Measurements from ENCODE around the gene WTAP.

Gene WTAP

DNA sequence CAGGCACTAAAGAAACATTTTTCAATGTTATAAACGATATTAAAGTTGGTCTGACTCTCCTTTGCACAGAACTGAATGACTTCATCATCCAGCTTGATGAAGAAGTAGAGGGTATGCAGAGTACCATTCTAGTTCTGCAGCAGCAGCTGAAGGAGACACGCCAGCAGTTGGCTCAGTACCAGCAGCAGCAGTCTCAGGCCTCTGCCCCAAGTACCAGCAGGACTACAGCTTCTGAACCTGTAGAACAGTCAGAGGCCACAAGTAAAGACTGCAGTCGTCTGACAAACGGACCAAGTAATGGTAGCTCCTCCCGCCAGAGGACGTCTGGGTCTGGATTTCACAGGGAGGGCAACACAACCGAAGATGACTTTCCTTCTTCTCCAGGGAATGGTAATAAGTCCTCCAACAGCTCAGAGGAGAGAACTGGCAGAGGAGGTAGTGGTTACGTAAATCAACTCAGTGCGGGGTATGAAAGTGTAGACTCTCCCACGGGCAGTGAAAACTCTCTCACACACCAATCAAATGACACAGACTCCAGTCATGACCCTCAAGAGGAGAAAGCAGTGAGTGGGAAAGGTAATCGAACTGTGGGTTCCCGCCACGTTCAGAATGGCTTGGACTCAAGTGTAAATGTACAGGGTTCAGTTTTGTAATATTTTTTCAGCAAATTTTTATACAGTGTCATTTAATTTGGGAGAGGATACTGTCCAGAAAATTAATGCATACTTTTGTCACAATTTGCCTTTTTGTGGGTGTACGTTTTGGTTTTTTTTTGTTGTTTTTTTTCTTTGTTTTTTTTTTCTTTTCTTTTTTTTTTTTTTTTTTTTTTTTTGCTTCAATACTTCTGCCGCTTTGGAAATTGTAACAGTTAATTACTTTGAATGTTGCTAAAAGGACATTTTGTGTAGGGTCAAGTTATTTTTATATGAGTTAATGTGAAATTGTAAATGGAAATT lies 27.9 kb downstream of the WTAP start:
- DNase-seq (ENCODE audit: low spot score): no peak
- Mint-ChIP-seq H3K27ac (peak overlapping the region; percentile 62), H3K4me3 (no peak overlapping the region), H3K9me3 (no peaks in the 10 kb centered on the region), H3K27me3 (ENCODE audit: low read depth) (no peaks in the 10 kb centered on the region), H3K36me3 (ENCODE audit: low read depth) (peaks cover 55% of the 10 kb centered on the region), H3K4me1 (ENCODE audit: low read depth) (peaks cover 19% of the 10 kb centered on the region)

DNA sequence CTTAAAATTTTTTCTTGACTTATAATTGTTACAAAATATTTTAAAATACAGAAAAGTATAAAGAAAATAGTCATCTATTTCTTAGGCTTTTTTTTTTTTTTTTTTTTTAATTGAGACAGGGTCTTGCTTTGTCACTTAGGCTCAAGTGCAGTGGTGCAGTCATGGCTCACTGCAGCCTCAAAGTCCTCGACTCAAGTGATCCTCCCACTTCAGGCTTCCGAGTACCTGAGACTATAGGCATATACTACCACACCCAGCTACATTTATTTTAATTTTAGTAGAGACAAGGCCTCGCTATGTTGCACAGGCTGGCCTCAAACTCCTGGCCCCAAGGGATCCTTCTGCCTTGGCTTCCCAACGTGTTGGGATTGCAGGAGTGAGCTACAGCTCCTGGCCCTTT lies 29.2 kb downstream of the WTAP start:
- Mint-ChIP-seq H3K36me3 (ENCODE audit: low read depth) (peaks cover 61% of the 10 kb centered on the region), H3K4me3 (no peak overlapping the region), H3K27ac (no peak overlapping the region), H3K27me3 (ENCODE audit: low read depth) (no peaks in the 10 kb centered on the region), H3K9me3 (no peaks in the 10 kb centered on the region), H3K4me1 (ENCODE audit: low read depth) (peaks cover 30% of the 10 kb centered on the region)
- DNase-seq (ENCODE audit: low spot score): no peak

DNA sequence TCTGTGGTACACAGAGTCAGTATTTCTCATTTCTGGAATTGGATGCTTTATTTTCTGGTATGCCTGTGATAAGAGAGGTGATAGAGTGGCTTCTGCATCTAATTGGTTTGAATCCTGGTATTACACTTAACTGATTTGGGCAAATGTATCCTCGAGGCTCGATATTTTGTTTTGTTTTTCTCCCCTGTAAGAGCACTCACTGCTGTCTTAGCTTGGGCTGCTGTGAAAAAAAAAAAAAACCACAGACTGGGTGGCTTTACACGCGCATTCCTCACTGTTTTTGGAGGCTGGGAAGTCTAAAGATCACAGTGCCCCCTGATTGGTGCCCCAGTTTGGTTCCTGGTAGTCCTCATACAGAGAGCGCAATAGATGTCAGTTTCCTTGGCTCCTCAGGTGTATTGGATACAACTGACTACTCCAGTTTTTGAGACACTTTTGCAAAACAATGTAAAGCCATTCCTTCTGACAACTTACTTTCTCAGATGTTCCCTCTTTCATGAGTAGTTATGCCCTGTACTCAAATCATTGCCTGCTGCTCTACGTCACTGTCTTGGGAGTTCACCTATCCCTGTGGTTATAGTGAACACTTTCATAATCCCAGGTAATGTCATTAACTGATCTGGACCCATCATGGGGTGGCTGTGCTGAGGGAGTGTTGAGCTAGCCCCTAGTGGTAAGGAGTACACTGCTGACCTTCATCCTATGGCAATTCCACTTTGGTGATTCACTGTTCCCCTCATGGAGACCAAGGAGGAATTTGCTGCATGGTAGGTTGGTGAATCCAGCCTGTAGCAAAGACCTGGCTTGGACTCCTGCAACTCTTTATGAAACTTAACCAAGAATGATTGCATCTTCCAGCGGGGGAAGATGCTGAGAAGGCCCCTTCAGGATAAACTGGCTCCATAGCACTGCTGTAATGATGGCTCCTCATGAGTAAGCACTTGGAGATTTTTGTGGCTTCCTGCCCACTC lies 31.0 kb downstream of the WTAP start:
- no peak for DNase-seq (ENCODE audit: low spot score)
- no peaks in the 10 kb centered on the region for H3K9me3 Mint-ChIP-seq
- peak overlapping the region; percentile 23 for H3K27ac Mint-ChIP-seq
- H3K4me1 Mint-ChIP-seq (ENCODE audit: low read depth): peaks cover 35% of the 10 kb centered on the region
- no peaks in the 10 kb centered on the region for H3K27me3 Mint-ChIP-seq (ENCODE audit: low read depth)
- no peak overlapping the region for H3K4me3 Mint-ChIP-seq
- peaks cover 58% of the 10 kb centered on the region for H3K36me3 Mint-ChIP-seq (ENCODE audit: low read depth)

DNA sequence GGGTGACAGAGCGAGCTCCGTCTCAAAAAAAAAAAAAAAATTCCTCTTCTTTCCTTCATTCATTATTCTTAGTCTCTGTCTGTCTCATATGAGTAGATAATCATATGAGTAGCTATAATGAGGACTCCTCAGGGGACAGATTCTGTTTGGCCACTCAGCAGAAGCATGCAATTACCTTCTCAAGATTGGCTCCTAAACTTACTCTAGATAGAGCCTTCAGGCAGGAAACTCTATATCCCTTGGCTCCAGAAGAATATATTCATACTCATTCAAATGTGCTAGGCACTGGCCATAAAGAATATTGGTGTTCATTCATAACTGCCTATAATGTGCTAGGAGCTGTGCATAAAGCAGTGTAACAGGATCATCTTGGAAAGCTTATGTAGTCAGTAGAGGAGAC lies 32.3 kb downstream of the WTAP start:
- peaks cover 59% of the 10 kb centered on the region for H3K36me3 Mint-ChIP-seq (ENCODE audit: low read depth)
- H3K4me1 Mint-ChIP-seq (ENCODE audit: low read depth): peaks cover 36% of the 10 kb centered on the region
- peak overlapping the region; percentile 12 for H3K4me3 Mint-ChIP-seq
- no peak for DNase-seq (ENCODE audit: low spot score)
- H3K27ac Mint-ChIP-seq: peak overlapping the region; percentile 44
- H3K9me3 Mint-ChIP-seq: no peaks in the 10 kb centered on the region
- no peaks in the 10 kb centered on the region for H3K27me3 Mint-ChIP-seq (ENCODE audit: low read depth)

DNA sequence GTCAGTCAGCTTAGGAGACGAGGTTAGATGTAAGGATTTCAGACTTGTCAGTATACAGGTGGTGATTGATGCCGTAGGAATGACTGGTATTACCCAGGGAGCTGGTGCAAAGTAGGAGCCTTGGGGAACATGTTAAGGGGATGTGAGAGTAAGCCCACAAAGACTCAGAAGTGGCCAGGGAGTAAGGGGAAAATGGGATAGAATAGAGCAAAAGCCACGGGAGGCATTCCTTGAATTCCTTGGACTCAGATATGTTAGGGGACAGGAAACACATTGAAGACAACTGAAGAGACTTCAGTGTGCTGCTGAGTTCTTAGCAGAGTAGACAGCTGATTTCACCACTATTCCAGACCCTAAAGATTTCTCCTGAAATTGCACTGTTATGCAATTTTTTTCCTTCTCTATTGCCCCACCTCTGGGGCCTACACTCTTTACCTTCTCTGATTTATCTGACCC lies 33.3 kb downstream of the WTAP start:
- Mint-ChIP-seq H3K27me3 (ENCODE audit: low read depth) (no peaks in the 10 kb centered on the region), H3K27ac (peak overlapping the region; percentile 98), H3K4me1 (ENCODE audit: low read depth) (peaks cover 38% of the 10 kb centered on the region), H3K36me3 (ENCODE audit: low read depth) (peaks cover 54% of the 10 kb centered on the region), H3K9me3 (no peaks in the 10 kb centered on the region), H3K4me3 (peak overlapping the region; percentile 90)
- no peak for DNase-seq (ENCODE audit: low spot score)

DNA sequence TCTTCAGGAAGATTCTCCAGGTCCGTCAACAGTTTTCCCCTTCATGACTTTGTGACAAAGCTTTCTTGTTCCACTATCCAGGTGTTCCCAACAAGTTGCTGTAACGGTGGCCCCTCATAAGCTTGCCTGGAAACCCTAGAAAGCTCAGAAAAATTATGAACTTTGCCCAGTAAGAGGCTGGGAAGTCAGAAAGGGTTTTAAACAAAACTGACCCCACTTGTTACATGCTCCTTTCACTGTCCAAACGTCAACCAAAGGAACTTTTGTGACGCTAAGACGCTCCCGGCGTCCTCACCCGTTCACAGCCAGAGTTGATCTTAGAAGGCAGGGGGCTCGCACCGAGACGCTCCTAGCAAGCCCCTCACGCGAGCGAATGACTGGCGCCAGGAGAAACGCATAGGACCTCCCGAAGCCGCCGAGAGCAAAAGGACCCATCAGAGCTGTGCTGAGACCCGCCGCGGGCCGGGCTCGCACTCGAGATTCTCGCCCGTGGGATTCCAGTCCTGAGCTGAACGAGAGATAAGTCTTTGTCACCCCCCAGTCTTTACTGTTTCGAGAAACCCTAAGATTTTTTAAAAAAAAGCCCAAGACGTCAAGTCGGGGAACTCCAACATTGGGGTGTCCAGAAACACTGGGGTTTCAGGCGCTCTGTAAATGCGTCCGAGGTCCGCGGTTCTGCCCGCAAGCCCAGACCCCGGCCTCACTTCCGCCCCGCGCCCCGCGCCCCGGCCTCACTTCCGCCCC lies 34.0 kb downstream of the WTAP start:
- H3K27me3 Mint-ChIP-seq (ENCODE audit: low read depth): no peaks in the 10 kb centered on the region
- no peak for DNase-seq (ENCODE audit: low spot score)
- peaks cover 42% of the 10 kb centered on the region for H3K4me1 Mint-ChIP-seq (ENCODE audit: low read depth)
- peak overlapping the region; percentile 90 for H3K4me3 Mint-ChIP-seq
- H3K27ac Mint-ChIP-seq: peak overlapping the region; percentile 98
- no peaks in the 10 kb centered on the region for H3K9me3 Mint-ChIP-seq
- H3K36me3 Mint-ChIP-seq (ENCODE audit: low read depth): peaks cover 52% of the 10 kb centered on the region

DNA sequence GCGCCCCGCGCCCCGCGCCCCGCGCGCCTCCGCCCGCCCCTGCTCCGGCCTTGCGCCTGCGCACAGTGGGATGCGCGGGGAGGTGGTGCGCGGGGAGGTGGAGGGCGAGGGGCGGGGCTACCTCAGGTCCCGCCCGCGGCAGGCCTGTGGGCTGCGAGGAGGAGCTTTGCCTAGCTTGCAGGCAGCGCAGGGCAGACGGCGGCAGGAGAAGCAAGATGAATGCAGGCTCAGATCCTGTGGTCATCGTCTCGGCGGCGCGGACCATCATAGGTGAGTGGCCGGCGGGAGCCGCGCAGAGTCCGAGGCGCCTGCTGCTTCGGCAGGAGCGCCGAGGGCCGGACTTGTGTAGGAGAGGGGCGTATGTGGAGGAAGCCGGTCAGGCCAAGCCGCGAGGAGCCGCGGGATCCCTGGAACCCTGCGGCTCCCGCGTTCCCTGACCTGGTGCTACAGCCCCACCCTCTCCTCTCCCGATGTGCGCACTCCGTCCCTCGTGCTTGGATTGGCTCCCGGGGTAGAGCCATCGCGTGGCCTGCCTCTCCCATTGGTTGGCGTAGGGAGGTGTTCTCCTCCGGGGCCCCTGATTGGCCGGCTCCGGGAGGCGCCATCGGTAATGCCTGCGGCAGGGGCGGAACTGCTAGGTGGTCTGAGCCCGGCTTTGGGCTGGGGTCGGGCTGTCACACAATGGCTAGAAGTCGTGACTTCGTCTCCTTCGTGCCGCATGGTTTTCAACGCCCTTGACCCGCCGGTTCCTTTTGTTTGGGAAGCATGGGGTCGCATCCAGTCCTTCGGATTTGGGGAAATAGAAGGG lies 34.8 kb downstream of the WTAP start, which contains the start of gene ACAT2:
ACAT2 (plus strand) TSS at position 173 of the 808 bp plus-strand sequence; CDS start at position 216, 43 bp downstream.
- DNase-seq (ENCODE audit: low spot score): peak; percentile 93
- Mint-ChIP-seq H3K4me1 (ENCODE audit: low read depth) (peaks cover 49% of the 10 kb centered on the region), H3K27ac (peak within 1 kb of the TSS; percentile 98), H3K27me3 (ENCODE audit: low read depth) (no peaks in the 10 kb centered on the region), H3K4me3 (peak within 1 kb of the TSS; percentile 95), H3K9me3 (no peaks in the 10 kb centered on the region), H3K36me3 (ENCODE audit: low read depth) (peaks cover 55% of the 10 kb centered on the region)

DNA sequence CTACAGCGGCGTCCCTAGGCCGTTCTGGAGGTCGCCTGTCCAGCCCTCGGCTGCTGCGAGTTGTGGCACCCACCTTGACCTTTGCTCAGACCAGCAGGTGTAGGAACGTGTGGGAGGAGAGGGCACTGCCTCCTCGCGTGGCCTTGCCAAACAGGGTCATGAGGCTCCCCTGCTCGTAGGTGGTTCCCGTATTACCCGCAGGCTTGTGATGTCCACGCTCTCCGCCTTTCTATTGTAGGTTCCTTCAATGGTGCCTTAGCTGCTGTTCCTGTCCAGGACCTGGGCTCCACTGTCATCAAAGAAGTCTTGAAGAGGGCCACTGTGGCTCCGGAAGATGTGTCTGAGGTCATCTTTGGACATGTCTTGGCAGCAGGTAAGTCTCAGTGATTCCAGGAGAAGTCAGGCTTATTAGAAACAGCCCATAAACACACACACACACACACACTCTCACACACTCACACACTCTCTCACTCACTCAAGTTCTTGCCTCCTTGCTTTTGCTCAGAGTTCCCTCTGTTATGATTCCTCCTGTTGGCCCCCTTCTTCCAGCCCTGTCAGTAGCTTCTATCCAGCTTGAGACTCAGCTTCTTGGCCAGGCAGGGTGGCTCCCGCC lies 35.5 kb downstream of the WTAP start:
- peak; percentile 24 for DNase-seq (ENCODE audit: low spot score)
- Mint-ChIP-seq H3K9me3 (no peaks in the 10 kb centered on the region), H3K27me3 (ENCODE audit: low read depth) (no peaks in the 10 kb centered on the region), H3K36me3 (ENCODE audit: low read depth) (peaks cover 59% of the 10 kb centered on the region), H3K4me3 (peak overlapping the region; percentile 95), H3K4me1 (ENCODE audit: low read depth) (peaks cover 52% of the 10 kb centered on the region), H3K27ac (peak overlapping the region; percentile 98)

DNA sequence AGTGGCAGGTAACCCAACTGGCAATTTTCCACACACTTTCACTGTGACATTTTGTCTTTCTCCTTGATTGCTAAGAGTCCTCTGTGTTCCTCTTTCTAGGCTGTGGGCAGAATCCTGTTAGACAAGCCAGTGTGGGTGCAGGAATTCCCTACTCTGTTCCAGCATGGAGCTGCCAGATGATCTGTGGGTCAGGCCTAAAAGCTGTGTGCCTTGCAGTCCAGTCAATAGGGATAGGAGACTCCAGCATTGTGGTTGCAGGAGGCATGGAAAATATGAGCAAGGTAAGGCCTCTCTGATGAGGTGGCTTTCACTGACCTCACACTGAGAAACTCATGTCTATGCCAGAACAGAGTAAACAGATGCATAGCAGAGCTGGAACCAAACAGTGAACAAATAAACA lies 39.6 kb downstream of the WTAP start:
- peaks cover 73% of the 10 kb centered on the region for H3K36me3 Mint-ChIP-seq (ENCODE audit: low read depth)
- H3K4me1 Mint-ChIP-seq (ENCODE audit: low read depth): peaks cover 36% of the 10 kb centered on the region
- DNase-seq (ENCODE audit: low spot score): no peak
- no peak overlapping the region for H3K4me3 Mint-ChIP-seq
- H3K27ac Mint-ChIP-seq: no peak overlapping the region
- H3K9me3 Mint-ChIP-seq: no peaks in the 10 kb centered on the region
- H3K27me3 Mint-ChIP-seq (ENCODE audit: low read depth): no peaks in the 10 kb centered on the region

DNA sequence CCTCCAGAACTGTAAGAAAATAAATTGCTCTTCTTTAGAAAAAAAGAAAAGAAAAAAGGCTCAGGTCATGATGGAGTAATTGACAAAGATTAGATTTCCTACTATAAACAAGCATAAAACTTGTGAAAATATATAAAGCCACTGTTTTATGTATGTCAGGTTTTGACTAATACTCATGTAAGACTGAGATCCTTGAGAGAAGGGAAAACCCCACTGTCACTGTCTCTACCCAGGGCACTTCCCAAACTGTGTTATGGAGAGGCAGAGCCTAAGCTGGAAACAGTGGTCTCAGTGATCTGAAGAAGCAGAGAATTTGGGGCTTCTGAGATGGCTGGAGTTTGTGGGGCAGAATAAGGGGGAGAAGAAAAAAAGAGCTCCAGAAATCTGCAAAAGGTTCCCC lies 42.2 kb downstream of the WTAP start:
- Mint-ChIP-seq H3K4me3 (no peak overlapping the region), H3K27ac (no peak overlapping the region), H3K9me3 (no peaks in the 10 kb centered on the region), H3K36me3 (ENCODE audit: low read depth) (peaks cover 74% of the 10 kb centered on the region), H3K4me1 (ENCODE audit: low read depth) (peaks cover 27% of the 10 kb centered on the region), H3K27me3 (ENCODE audit: low read depth) (no peaks in the 10 kb centered on the region)
- DNase-seq (ENCODE audit: low spot score): no peak

DNA sequence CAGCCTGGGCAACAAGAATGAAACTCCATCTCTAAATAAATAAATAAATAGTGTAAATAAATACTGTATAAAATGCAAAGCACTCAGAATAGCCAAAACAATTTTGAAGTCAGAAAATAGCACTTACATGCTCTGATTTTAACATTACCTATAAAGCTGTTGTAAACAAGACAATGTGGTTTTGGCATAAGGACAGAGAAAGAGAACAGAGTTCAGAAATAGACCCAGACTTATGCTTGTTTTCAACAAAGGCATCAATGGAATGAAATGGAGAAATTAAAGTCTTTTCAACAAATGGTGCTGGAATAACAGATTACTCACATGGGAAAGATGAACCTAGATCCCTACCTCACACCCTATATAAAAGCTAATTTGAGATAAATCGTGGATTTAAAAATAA lies 44.9 kb downstream of the WTAP start:
- Mint-ChIP-seq H3K36me3 (ENCODE audit: low read depth) (peaks cover 72% of the 10 kb centered on the region), H3K27me3 (ENCODE audit: low read depth) (no peaks in the 10 kb centered on the region), H3K27ac (no peak overlapping the region), H3K4me3 (no peak overlapping the region), H3K9me3 (no peaks in the 10 kb centered on the region), H3K4me1 (ENCODE audit: low read depth) (peaks cover 11% of the 10 kb centered on the region)
- no peak for DNase-seq (ENCODE audit: low spot score)

DNA sequence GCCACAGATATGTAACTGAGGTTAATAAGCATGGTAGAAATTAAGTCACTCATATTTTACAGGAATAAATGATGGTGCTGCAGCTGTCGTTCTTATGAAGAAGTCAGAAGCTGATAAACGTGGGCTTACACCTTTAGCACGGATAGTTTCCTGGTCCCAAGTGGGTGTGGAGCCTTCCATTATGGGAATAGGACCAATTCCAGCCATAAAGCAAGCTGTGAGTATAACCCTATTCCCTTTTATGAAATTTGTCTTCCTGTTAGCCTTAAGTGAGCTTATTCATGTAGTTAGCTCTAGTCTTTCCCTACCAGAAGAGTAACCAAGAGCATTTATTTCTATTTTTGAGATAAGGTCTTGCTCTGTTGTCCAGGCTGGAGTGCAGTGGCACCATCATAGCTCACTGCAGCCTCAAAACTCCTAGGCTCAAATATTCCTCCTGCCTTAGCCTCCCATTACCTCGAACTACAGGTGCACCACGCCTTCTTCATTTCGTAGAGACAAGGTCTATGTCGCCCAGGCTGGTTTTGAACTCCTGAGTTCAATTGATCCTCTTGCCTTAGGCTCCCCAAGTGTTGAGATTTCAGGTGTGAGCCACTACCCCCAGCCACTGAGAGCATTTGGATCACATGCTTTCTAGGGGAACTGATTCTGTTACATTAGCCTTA lies 50.1 kb downstream of the WTAP start:
- Mint-ChIP-seq H3K4me3 (no peak overlapping the region), H3K36me3 (ENCODE audit: low read depth) (peaks cover 72% of the 10 kb centered on the region), H3K4me1 (ENCODE audit: low read depth) (peaks cover 12% of the 10 kb centered on the region), H3K9me3 (no peaks in the 10 kb centered on the region), H3K27ac (no peak overlapping the region), H3K27me3 (ENCODE audit: low read depth) (no peaks in the 10 kb centered on the region)
- DNase-seq (ENCODE audit: low spot score): no peak

Measured in T-helper 2 cell treated with Interferon-gamma antibody and Interleukin-4, amounts not matched to agents 5 μg/mL and 100 μg/mL, for 36 hours (primary cell).